Central memory CD4-positive, alpha-beta T cell (primary cell): ENCODE results near the gene DOK3.

Source experiments
- DNase-seq: peaks from one replicate; pipeline ENCODE4 v3.0.0; 2022

DOK3 gene

DNA sequence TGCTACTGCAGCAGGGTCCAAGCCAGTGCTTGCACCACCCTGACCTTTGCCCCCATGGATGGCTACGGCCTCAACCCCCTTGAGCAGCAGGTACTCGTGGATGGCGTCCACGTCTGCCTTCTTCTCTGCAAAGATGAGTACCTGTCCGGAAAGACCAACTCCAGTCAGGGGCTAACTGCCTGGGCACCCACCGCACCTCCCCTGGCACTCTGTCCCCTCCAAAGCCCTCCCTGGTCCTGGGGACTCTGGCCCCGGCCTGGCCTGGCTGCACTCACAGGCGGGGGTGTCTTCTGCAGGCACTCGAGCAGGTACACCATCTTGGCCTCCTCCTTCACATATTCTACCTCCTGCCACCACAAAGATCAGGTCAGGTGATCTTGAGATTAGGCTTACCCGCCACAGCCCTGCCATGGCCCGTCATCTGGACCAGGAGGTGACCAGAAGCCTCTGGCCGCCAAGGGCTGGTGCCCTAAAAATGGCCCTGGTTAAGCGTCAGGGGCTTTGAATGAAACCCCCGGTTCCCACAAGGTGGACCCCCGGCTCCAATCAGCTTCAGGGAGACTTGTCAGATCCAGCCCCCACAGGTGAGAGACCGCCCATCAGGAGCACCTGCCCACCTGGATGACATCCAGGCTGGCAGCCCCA, 3.2 kb upstream of the DOK3 start:
- DNase-seq = no peak

DNA sequence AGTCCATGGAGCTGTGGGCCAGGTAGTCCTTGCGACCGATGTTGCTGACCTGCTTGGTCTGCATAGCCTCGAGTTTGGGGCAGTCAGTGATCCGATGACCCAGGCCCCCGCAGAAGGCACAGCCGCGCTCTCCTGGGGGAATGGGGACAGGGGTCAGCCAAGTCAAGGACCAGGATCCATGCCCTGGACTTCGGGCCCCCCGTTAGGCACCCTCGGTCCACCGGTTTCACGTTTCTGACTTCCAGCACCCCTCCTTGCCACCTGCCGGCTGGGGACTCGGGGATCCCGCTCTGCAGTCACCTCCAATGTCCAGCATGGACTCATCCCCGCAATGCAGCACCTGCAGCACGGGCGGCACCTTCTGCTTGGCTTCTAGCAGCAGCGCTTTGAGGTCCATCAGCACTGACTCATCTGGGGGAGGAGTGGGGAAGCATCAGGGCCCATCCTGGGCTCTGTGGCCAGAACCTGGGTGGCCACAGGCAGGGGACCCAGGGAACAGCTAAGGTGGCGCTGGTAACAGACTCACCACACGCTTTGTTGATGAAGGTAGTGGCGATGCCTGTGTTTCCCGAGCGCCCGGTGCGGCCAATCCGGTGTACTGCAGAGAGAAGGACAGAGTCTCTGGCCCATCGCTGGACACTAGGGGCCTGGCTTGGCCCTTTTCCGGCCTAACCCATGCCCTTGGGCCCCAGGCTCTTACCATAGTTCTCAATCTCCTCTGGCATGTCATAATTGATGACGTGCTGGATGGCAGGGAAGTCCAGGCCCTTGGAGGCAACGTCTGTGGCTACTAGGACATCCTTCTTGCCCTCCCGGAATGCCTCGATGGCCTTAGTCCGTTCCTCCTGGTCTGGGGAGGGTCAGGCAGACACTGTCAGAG, 2.4 kb upstream of the DOK3 start:
- DNase-seq = no peak

DNA sequence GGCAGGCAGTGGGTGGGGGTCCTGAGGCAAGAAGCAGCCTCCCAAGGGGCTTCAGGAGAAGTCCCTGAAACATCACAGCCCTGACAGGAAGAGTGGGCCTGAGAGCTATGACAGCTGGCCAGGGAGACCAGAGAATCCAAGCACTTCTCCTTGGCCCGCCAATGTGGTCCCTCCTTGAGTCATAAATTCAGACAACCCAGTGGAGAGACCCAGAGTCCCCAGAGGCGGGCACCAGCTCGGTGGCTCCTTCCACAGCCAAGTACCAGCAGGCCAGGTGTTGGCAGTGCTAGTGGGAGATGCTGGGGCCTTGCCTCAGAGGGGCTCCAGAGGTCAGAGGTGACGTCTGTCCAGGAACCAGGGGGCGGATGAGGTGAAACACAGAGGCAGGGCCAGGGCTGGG, 1.6 kb upstream of the DOK3 start:
- no peak for DNase-seq

DNA sequence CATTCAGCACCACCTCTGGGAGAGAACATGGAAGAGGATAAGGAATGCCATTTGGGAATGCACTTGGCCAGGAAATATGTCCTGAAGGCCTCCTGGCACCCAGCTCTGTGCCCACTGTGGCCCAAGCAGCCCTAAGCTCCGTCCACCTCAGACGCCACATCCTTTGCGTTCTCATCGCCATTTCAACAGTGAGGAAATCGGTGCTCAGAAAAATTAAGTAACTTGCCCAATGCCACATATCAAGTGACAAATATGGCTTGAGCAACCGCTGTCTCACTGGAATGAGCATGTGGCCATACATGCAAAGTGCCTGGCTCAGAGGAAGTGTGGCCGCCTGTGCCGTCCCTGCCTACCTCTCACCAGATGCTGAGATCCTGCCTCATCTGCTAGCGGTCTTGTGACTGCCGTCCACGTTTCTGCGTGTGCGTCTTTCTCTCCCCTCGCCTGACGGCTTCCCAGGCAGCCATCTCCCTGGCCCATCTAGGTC, 984 bp upstream of the DOK3 start:
- no peak for DNase-seq

DNA sequence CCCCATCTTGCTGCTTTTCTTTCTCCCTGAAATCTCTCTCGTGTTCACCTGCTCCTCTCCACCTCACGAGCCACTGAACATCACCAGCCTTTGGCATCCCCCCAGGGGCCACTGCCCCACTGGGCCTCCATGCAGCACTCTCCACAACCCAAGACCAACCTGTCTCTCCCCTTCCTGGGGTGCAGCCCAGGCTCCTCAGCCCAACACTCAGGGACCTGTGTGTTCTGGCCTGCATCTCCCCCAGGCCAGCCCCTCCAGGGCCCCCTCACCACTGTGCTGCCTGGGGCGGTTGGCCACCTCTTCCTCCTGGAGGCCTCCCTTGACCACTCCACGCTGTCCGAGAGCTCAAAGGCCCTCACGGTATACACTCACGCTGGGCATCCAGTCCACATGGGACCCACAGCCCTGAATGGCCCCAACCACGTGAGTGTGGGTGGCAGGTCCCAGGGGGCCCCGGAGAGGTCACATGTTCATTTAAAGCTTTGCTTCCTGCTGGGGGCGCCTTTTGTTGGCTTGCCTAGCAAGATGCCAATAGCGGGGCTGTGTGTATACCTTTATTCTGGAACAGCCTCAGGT, 453 bp upstream of the DOK3 start:
- no peak for DNase-seq

DNA sequence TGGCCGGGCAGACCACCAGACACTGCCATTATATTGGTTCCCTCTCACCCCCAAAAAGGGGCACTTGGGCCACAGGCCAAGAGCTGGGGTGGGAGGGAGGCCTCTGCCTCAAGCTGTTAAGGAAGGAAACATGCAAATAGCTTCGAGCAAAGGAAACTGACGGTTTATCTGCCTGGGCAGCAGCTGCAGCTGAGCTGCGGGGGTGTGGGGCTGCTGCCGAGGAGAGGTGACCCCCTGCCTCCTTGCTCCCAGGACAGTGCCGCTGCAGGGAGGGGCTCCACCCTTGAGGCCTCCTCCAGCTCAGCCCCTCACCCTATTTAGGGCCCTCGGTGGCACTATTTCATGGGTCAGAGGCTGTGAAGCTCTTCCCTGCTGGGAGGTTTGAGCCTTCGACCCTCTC, 789 bp downstream of the DOK3 start:
- DNase-seq = no peak

DNA sequence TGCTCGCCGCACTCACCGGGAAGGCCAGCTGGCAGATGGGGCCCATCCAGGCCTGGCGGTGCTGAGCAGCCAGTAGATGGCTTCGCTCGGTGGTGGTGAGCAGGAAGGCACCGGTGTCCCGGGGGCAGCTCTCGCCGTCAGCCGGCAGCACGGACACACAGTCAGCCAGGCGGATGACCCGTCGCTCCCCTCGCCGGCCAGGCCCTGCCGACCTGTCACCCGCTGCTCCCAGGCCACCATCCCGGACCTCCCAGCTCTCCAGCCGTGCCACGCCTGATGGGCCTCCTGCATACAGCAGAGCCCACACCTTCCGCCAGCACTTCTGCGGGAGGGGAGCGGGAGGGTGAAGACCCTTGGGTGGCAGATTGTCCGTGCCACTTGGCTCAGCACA, 1.4 kb downstream of the DOK3 start:
- no peak for DNase-seq

DNA sequence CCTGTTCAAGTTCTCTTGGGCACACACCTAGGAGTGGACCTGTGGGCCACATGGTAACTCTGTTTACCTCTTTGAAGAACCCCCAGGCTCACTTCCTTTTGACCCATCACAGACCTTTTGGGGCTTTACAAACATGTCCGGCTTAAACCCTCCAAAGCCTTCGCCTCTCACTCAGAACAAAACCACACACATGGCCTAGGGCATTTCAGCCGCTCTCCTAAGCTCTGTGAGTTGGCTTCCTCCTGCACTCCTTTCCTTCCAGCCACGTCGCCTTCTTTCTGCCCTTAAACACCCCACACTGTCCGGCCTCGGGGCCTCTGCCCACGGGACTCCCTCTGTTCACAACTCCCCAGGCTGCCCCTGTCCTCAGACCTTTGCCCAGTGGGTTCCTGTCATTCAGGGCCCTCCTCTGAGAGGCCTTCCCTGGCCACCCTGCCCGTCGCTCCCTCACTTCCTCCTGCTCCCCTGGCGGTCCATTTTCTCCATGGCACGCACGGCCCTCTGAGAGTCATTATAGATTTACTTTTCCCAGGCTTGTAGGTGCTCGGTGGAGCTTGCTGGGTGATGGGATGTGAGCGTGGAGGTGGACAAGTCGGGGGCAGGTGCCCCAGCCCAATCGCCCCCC, 1.9 kb downstream of the DOK3 start:
- no peak for DNase-seq

DNA sequence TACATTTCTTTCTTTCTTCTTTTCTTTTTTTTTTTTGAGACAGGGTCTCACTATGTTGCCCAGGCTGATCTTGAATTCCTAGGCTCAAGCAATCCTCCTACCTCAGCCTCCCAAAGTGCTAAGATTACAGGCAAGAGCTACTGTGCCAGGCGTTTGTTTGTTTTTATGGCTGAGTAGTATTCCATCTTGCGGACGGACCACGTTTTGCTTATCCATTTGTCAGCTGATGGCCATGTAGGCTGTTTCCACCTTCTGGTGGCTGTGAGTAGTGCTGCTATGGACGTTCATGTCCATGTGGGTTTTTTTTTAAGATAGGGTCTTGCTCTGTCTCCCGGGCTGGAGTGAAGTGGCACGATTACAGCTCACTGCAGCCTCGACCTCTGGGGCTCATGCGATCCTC, 2.5 kb downstream of the DOK3 start:
- DNase-seq = no peak

DNA sequence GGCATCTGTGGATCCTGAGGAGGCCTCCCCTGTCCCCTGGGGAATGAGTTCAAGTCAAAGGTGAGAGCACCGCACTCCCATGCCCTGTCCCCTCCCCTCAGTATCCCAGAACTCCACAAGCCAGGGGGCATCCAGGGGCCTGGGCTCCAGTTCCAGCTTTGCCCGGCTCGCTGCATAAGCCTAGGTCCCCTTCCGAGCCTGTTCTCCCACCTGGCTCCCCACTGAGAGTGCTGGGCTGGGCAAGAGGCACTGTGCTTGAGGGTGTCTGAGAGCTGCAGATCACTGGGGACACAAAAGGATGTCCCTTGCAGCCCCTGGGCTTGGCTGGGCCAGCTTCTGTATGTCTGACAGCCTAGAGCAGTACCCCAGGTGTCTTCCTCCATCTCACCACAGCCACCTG, 4.6 kb downstream of the DOK3 start:
- DNase-seq = no peak

DNA sequence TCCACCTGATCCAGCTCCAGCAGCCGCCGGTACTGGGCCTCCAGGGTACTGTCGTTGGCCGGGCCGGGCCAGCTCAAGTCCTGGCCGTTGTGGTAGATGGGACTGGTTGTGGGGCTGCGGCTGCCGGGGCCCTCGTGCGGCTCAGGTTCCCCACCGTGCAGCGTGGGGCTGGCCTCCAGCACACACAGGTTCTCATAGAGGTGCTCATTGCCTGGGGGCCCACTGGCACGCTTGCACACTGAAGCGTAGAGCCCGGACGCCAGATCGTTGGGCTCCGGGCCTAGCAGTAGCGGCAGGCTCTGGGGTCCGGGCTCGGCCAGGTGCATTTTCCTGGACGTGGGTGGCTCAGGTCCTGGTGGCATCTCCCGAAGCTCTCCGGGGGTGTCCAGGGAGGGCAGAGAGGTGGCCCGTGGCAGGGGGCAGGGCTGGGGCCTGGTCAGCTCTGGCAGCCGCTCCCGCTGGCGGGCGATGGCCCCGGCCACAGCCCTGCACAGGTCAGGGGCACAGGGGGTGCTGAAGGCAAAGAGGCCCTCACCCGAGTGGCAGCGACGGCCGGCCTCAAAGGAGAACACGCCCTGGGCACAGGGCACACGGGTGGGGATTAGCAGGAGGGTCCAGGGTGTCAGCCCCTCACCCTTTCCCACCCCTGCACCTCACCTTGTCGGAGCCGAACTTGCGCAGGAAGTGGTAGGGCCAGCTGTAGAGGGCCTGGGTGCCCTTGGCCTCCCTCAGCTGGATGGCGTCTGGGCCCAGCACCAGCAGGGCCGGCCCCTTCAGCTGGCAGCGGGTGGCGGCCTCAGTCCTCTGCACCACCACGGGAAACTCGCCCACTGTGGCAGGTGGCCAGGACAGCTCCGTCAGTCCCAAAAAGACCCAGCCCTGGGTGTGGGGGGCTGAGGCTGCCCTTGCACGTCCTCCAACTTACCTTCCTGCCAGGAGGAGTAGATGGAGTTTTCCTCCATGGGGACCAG, 5.3 kb downstream of the DOK3 start:
- no peak for DNase-seq

DNA sequence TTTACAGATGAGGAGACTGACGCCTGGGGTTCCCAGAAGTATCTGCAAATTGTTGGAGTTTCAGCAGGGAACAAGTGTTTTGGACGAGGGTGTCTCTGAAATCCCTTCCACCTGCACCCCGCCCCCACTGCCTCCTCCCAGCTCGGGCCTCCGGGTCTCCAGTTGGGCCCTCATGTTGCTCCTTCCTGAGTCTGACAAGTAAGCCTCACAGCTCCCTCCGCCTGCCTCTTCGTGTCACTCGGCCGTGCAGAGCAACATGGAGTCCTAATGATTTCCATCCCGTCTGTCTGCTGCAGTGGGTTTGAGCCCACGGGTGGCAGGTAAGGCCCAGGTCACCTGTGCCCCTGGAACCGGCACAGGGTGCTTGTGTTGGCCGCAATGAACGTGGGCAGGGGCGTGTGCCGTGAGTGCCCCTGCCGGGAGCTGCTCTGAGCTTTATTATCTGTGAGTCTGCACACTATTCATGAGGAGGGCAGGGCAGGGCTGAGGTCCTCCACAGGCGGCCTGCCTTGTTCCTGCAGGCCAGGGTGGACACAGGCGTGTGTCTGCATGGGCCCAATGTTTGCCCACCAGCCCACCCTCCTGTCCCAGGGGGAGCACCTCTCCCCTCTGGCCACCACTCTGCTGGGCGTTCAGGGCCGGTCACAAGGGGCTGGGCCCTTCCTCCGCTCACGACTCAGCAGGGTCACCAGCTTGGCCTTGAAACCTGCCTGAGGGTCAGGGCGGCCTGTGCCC, 6.1 kb downstream of the DOK3 start:
- no peak for DNase-seq

DNA sequence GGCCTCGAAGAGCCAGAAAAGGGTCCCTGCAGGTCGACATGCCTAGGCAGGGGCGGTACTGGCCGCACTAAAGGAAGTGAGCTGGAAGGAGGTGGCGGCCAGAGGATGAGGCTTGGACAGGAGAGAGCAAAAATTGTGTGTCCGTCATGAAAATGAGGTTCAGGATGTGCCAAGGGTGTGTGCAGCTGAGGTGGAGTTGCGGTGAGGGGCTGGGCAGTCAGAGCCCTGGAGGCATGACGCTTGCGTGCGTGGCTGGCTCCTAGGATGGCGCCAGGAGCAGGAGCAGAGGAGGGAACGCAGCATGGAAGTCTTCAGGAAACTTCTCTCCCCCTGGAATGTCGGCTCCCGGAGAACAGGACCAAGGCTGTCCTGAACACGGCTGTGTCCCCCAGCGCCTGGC, 6.7 kb downstream of the DOK3 start:
- no peak for DNase-seq

DNA sequence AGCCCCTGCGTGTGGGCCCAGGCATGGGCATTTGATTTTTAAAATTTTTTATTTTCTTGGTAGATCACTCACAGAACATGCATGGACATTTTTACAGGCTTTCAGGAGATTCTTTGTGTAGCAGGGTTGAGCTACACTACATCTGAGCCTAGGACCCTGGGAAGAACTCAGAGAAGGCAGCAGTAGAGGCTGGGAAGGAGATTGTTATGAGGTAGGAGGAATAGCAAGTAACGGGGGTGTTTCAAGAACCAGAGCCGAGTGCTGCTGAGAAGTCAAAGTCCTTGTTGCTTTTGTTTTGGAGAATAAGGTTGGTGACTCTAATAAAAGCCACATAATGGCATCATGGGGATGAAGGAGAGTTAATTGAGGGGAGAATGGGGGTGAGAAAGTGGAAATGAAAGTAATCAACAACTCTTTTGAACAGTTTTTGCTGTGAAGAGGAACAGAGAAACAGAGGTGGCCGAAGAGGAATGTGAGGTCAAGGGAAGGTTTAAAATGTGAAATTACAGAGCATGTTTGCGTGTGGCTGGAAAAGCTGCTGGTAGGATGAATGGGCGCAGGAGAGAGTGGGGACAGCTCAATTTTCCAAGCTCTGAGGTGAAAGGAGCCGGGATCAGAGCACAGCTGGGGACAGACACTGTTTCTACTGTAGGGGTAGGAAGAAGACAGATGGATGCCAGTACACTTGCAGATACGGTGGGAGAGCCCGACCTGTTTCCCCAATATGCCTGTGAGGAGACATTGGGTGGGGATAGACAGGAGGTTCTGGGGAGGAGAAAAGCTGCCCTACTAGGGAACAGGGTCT, 7.5 kb downstream of the DOK3 start:
- no peak for DNase-seq

DNA sequence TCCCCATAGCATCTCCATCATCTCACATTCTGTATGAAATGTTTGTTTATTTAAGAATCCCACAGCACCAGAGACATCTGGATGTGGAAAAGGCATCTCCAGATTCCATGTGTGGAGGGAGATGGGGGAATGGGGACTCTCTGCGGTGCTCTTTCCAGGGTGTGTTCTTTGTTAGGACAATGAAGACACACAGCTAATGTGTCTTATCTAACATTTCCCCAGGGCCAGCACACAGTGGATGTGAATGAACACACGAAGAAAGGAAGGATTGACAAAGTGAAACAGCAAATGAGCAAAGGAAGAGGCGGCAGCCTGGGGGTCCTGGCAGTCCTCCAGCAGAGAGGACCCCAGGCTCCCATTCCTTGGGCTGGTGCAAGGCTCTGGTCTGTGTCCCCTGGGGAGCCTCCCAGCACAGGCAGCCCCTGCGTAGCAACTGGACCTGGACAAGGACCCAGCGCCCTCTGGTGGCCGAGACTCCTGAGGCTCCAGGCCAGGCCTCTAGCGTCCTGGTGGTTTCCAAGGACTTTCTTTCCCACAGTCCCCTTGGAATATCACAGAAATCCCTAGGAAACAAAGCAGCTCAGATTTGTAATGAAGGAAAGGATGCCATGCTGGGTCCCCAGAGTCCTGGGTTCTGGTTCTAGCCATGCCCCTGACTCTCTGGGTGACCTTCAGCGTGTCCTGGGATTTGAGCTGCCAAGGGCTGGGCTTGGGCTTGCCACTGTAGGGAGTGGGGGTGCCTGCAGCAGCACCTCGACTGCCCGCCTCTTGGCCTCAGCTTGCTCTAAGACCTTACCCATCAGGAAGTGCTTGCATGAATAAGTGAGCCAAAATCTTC, 8.7 kb downstream of the DOK3 start:
- peak; percentile 68 for DNase-seq

DNA sequence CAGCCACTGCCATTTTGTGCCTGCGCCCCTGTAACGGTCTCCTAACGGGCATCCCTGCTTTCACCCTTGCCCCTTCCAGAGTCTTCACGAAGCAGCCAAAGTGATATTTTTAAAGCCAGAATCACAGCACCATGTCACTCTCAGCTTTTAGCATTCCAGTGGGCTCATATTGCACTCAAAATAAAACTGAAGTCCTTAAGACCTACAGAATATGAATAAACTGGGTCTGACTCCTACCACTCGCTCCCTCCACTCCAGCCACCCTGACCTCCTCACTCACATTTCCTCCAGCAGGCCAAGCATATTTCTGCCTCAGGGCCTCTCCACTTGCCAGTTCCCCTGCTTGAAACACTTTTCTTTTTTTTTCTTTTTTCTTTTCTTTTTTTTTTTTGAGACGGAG, 9.8 kb downstream of the DOK3 start:
- no peak for DNase-seq

DNA sequence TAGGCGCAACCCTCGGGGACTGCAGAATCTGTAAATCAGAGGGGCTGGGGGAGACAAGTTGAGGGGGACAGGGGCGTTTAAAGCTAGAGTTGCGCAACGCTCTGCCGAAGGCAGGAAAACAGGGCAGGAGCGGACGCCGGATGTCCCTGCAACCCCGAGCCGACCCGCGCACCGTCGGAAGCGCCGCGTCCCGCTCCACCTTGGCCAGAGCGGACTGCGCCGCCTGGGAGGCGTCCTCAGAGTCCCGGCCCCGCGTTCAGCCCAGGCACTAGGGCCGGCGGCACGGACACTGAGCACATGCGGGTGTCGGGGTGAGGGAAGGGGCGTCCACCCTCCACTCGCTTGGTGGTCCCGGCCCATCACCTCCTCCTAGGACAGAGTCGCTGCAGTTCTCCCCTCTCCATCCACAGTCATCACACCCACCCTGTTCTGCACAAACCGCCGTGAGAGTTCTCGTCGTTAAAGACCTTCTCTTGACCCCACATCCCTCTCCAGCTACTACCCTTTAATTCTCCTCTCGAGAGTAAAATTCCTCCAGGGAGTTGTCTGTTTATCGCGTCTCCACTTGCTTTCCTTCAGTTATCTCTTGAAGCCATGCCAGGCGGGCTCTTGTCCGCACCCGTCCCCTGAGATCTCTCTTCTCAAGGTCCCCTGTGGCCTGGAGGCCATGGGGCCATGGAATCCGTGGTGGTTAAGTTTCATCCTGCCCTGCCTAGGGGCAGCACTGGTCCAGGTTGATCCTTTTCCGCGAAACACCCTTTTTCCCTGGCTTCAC, 11.4 kb downstream of the DOK3 start:
- DNase-seq = no peak

DNA sequence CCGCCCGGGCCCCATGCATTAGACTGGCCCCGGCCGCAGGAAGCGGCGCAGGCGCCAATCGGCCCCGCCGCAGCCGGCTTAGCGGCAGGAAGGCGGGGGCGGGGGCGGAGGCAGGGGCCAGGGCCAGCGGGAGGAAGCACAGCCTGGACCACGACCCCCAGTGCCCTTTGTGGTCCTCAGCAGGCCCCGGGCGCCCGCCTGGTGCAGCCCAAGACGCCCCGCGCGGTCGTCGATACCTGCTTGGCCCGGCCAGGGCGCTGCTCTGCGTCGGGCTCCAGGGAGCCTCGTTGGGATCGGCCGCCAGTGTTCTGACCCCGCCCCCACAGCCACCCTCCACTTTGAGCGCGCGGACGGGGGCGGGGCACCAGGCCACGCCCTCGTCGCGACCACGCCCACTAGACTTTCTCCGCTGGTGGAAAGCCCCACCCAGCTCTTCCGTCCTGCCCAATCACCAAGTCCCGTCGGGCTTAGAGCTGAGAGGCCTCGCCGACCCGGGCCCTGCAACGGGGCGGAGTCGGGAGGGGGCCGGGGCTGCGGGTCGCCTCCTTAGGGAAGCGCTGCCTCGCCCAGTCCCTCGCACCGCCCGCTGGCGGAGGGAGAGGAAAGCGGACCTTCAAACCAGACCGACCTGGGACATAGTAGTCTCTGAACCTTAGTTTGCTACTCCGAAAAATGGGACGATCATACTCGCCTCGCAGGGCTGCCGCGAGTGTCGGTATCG, 12.2 kb downstream of the DOK3 start, which contains the start of gene PDLIM7:
TSS of gene PDLIM7 (minus strand) at position 313 of the 721 bp plus-strand sequence. CDS start 1,092 bp downstream, outside the sequence.
- DNase-seq = peak; percentile 90
